ENCODE data around the gene ARF6.
A peak's percentile ranks its signal among the peaks of the same experiment; 100 is the strongest.
"Not testable (repeated sequence)": the region's sequence is repeated elsewhere in the genome, so short reads cannot be mapped to it uniquely, and the experiment has no call there.

ARF6 gene

GRCh38 chr14:49934646-49935045 lies 41.8 kb downstream of the ARF6 start:
- H3K4me3 ChIP-seq = no peak overlapping the region
- no peak overlapping the region for H3K27ac ChIP-seq

GRCh38 chr14:49935526-49935925 lies 42.6 kb downstream of the ARF6 start:
- H3K4me3 ChIP-seq = no peak overlapping the region
- no peak overlapping the region for H3K27ac ChIP-seq

- H3K4me3 ChIP-seq, H3K27ac ChIP-seq: not testable (repeated sequence)
These were observed 43.4 kb downstream of the ARF6 start for GRCh38 chr14:49936246-49936645.

- H3K4me3 ChIP-seq, H3K27ac ChIP-seq: not testable (repeated sequence)
These were observed 44.0 kb downstream of the ARF6 start for GRCh38 chr14:49936882-49937281.

GRCh38 chr14:49939215-49939614 lies 46.3 kb downstream of the ARF6 start:
- H3K4me3 ChIP-seq = not testable (repeated sequence)

GRCh38 chr14:49939884-49940510 lies 47.1 kb downstream of the ARF6 start:
- peak overlapping the region in 8 of 21 experiments; percentile 2 to 77 (median 56) for H3K27ac ChIP-seq

More at GRCh38 chr14:49939215-49939614, 46.3 kb downstream of the ARF6 start:
- H3K27ac ChIP-seq = not testable (repeated sequence)

GRCh38 chr14:49940808-49941421 lies 48.0 kb downstream of the ARF6 start:
- H3K4me3 ChIP-seq = no peak overlapping the region
- peak overlapping the region in 9 of 21 experiments; percentile 2 to 77 (median 50) for H3K27ac ChIP-seq

More at GRCh38 chr14:49939884-49940510, 47.1 kb downstream of the ARF6 start:
- H3K4me3 ChIP-seq = no peak overlapping the region

- no peak overlapping the region for H3K4me3 ChIP-seq
- peak overlapping the region in 1 of 21 experiments; percentile 77 for H3K27ac ChIP-seq
These were observed 49.2 kb downstream of the ARF6 start for GRCh38 chr14:49942090-49942489.

GRCh38 chr14:49944501-49944900 lies 51.6 kb downstream of the ARF6 start:
- Histone ChIP-seq H3K27ac (peak overlapping the region in 3 of 21 experiments; percentile 27 to 90 (median 86)), H3K4me3 (no peak overlapping the region)

- H3K27ac ChIP-seq = peak overlapping the region in 19 of 21 experiments; percentile 1 to 90 (median 63)
- no peak overlapping the region for H3K4me3 ChIP-seq
These were observed 52.8 kb downstream of the ARF6 start for GRCh38 chr14:49945448-49946319.

Data from skin epidermis (tissue), 12 donors.